ENCODE measurements around the gene RGS3.

Gene RGS3

GRCh38 chr9:113456235-113456634, 7.3 kb upstream of the RGS3 start:
- Histone ChIP-seq H3K4me1 (ENCODE audit: control insufficient read depth, low read depth, low read length) (peaks cover 9% of the 10 kb centered on the region), H2BK120ac (ENCODE audit: low read depth, low read length) (no peak overlapping the region), H3K36me3 (ENCODE audit: control insufficient read depth, insufficient read depth, low read length) (no peaks in the 10 kb centered on the region), H3K27me3 (ENCODE audit: insufficient read depth, low read length, poor library complexity) (no peaks in the 10 kb centered on the region), H3K4me3 (ENCODE audit: low read length) (no peak overlapping the region), H3K18ac (ENCODE audit: low read length) (peak overlapping the region; percentile 88), H4K5ac (ENCODE audit: low read length) (no peak overlapping the region), H3K23ac (ENCODE audit: low read length) (no peak overlapping the region), H3K4me2 (ENCODE audit: low read length) (no peak overlapping the region), H3K9ac (ENCODE audit: low read length) (no peak overlapping the region), H3K27ac (ENCODE audit: low read depth, low read length) (peak overlapping the region; percentile 1), H3K79me2 (ENCODE audit: control insufficient read depth, insufficient read depth, low read length) (no peaks in the 10 kb centered on the region), H3K4ac (ENCODE audit: low read depth, low read length) (no peak overlapping the region), H2AK5ac (ENCODE audit: low read length) (no peak overlapping the region), H3K56ac (ENCODE audit: low read length) (peak overlapping the region; percentile 1), H3K79me1 (ENCODE audit: low read length) (no peaks in the 10 kb centered on the region), H4K8ac (ENCODE audit: low read depth, low read length) (no peak overlapping the region), H2BK5ac (ENCODE audit: low read length) (no peak overlapping the region), H2BK15ac (replicated peaks; ENCODE audit: low read depth) (no peak overlapping the region)
- peak; percentile 73 for DNase-seq
- no CpG with 5 or more reads among the region's 2 CpGs for WGBS (ENCODE audit: extremely low coverage, insufficient coverage, low lambda C conversion rate)

GRCh38 chr9:113461285-113461684, 2.2 kb upstream of the RGS3 start:
- no peak overlapping the region for H3K18ac ChIP-seq (ENCODE audit: low read length)
- no peak for DNase-seq
- no peak overlapping the region for H2BK120ac ChIP-seq (ENCODE audit: low read depth, low read length)
- no peak overlapping the region for H2AK5ac ChIP-seq (ENCODE audit: low read length)
- no CpG with 5 or more reads among the region's 3 CpGs for WGBS (ENCODE audit: extremely low coverage, insufficient coverage, low lambda C conversion rate)
- no peaks in the 10 kb centered on the region for H3K36me3 ChIP-seq (ENCODE audit: control insufficient read depth, insufficient read depth, low read length)
- H3K9ac ChIP-seq (ENCODE audit: low read length) = no peak overlapping the region
- no peak overlapping the region for H3K4ac ChIP-seq (ENCODE audit: low read depth, low read length)
- no peak overlapping the region for H4K5ac ChIP-seq (ENCODE audit: low read length)
- H3K4me2 ChIP-seq (ENCODE audit: low read length) = no peak overlapping the region
- no peak overlapping the region for H2BK15ac ChIP-seq (replicated peaks; ENCODE audit: low read depth)
- no peaks in the 10 kb centered on the region for H3K79me1 ChIP-seq (ENCODE audit: low read length)
- H3K27ac ChIP-seq (ENCODE audit: low read depth, low read length) = no peak overlapping the region
- no peak overlapping the region for H4K8ac ChIP-seq (ENCODE audit: low read depth, low read length)
- no peak overlapping the region for H3K56ac ChIP-seq (ENCODE audit: low read length)
- no peak overlapping the region for H3K4me3 ChIP-seq (ENCODE audit: low read length)
- H3K23ac ChIP-seq (ENCODE audit: low read length) = no peak overlapping the region
- H3K4me1 ChIP-seq (ENCODE audit: control insufficient read depth, low read depth, low read length) = peaks cover under 1% of the 10 kb centered on the region
- no peaks in the 10 kb centered on the region for H3K79me2 ChIP-seq (ENCODE audit: control insufficient read depth, insufficient read depth, low read length)
- H3K27me3 ChIP-seq (ENCODE audit: insufficient read depth, low read length, poor library complexity) = peaks cover 4% of the 10 kb centered on the region
- no peak overlapping the region for H2BK5ac ChIP-seq (ENCODE audit: low read length)

GRCh38 chr9:113461943-113462342, 1.6 kb upstream of the RGS3 start:
- Histone ChIP-seq H3K27me3 (ENCODE audit: insufficient read depth, low read length, poor library complexity) (peaks cover 4% of the 10 kb centered on the region), H3K27ac (ENCODE audit: low read depth, low read length) (no peak overlapping the region), H3K79me1 (ENCODE audit: low read length) (no peaks in the 10 kb centered on the region), H3K36me3 (ENCODE audit: control insufficient read depth, insufficient read depth, low read length) (no peaks in the 10 kb centered on the region), H3K4me2 (ENCODE audit: low read length) (no peak overlapping the region), H4K5ac (ENCODE audit: low read length) (no peak overlapping the region), H3K23ac (ENCODE audit: low read length) (no peak overlapping the region), H3K18ac (ENCODE audit: low read length) (no peak overlapping the region), H3K4me3 (ENCODE audit: low read length) (no peak overlapping the region), H2BK5ac (ENCODE audit: low read length) (no peak overlapping the region), H2BK120ac (ENCODE audit: low read depth, low read length) (no peak overlapping the region), H3K9ac (ENCODE audit: low read length) (no peak overlapping the region), H3K4me1 (ENCODE audit: control insufficient read depth, low read depth, low read length) (no peaks in the 10 kb centered on the region), H3K79me2 (ENCODE audit: control insufficient read depth, insufficient read depth, low read length) (no peaks in the 10 kb centered on the region), H2AK5ac (ENCODE audit: low read length) (no peak overlapping the region), H2BK15ac (replicated peaks; ENCODE audit: low read depth) (no peak overlapping the region), H3K4ac (ENCODE audit: low read depth, low read length) (no peak overlapping the region), H4K8ac (ENCODE audit: low read depth, low read length) (no peak overlapping the region), H3K56ac (ENCODE audit: low read length) (no peak overlapping the region)
- no peak for DNase-seq
- WGBS (ENCODE audit: extremely low coverage, insufficient coverage, low lambda C conversion rate) = no CpG with 5 or more reads among the region's 4 CpGs

GRCh38 chr9:113462781-113463286, 693 bp upstream of the RGS3 start:
- Histone ChIP-seq H3K79me1 (ENCODE audit: low read length) (no peaks in the 10 kb centered on the region), H3K4me1 (ENCODE audit: control insufficient read depth, low read depth, low read length) (no peaks in the 10 kb centered on the region), H2BK5ac (ENCODE audit: low read length) (no peak overlapping the region), H3K23ac (ENCODE audit: low read length) (no peak overlapping the region), H3K4me3 (ENCODE audit: low read length) (no peak overlapping the region), H3K4me2 (ENCODE audit: low read length) (no peak overlapping the region), H2BK15ac (replicated peaks; ENCODE audit: low read depth) (no peak overlapping the region), H3K27ac (ENCODE audit: low read depth, low read length) (no peak overlapping the region), H4K5ac (ENCODE audit: low read length) (no peak overlapping the region), H3K4ac (ENCODE audit: low read depth, low read length) (no peak overlapping the region), H3K18ac (ENCODE audit: low read length) (no peak overlapping the region), H3K56ac (ENCODE audit: low read length) (no peak overlapping the region), H3K27me3 (ENCODE audit: insufficient read depth, low read length, poor library complexity) (peaks cover 4% of the 10 kb centered on the region), H2AK5ac (ENCODE audit: low read length) (no peak overlapping the region), H2BK120ac (ENCODE audit: low read depth, low read length) (no peak overlapping the region), H3K36me3 (ENCODE audit: control insufficient read depth, insufficient read depth, low read length) (no peaks in the 10 kb centered on the region), H3K79me2 (ENCODE audit: control insufficient read depth, insufficient read depth, low read length) (no peaks in the 10 kb centered on the region), H3K9ac (ENCODE audit: low read length) (no peak overlapping the region), H4K8ac (ENCODE audit: low read depth, low read length) (no peak overlapping the region)
- no peak for DNase-seq
- WGBS (ENCODE audit: extremely low coverage, insufficient coverage, low lambda C conversion rate) = no CpG with 5 or more reads among the region's 11 CpGs

GRCh38 chr9:113464286-113464660, 746 bp downstream of the RGS3 start:
- WGBS (ENCODE audit: extremely low coverage, insufficient coverage, low lambda C conversion rate) = no CpG with 5 or more reads among the region's 1 CpG
- no peak overlapping the region for H3K18ac ChIP-seq (ENCODE audit: low read length)
- H2AK5ac ChIP-seq (ENCODE audit: low read length) = no peak overlapping the region
- no peak overlapping the region for H3K56ac ChIP-seq (ENCODE audit: low read length)
- no peak overlapping the region for H2BK15ac ChIP-seq (replicated peaks; ENCODE audit: low read depth)
- H3K23ac ChIP-seq (ENCODE audit: low read length) = no peak overlapping the region
- no peak overlapping the region for H3K27ac ChIP-seq (ENCODE audit: low read depth, low read length)
- H3K36me3 ChIP-seq (ENCODE audit: control insufficient read depth, insufficient read depth, low read length) = no peaks in the 10 kb centered on the region
- no peak overlapping the region for H2BK5ac ChIP-seq (ENCODE audit: low read length)
- H4K5ac ChIP-seq (ENCODE audit: low read length) = no peak overlapping the region
- H3K4me3 ChIP-seq (ENCODE audit: low read length) = no peak overlapping the region
- no peak overlapping the region for H4K8ac ChIP-seq (ENCODE audit: low read depth, low read length)
- H3K9ac ChIP-seq (ENCODE audit: low read length) = no peak overlapping the region
- no peaks in the 10 kb centered on the region for H3K4me1 ChIP-seq (ENCODE audit: control insufficient read depth, low read depth, low read length)
- peaks cover 4% of the 10 kb centered on the region for H3K27me3 ChIP-seq (ENCODE audit: insufficient read depth, low read length, poor library complexity)
- no peak overlapping the region for H3K4ac ChIP-seq (ENCODE audit: low read depth, low read length)
- H3K79me2 ChIP-seq (ENCODE audit: control insufficient read depth, insufficient read depth, low read length) = no peaks in the 10 kb centered on the region
- no peak overlapping the region for H2BK120ac ChIP-seq (ENCODE audit: low read depth, low read length)
- H3K4me2 ChIP-seq (ENCODE audit: low read length) = no peak overlapping the region
- H3K79me1 ChIP-seq (ENCODE audit: low read length) = no peaks in the 10 kb centered on the region
- DNase-seq = no peak

- H3K56ac ChIP-seq (ENCODE audit: low read length) = no peak overlapping the region
- no peak overlapping the region for H3K9ac ChIP-seq (ENCODE audit: low read length)
- WGBS (ENCODE audit: extremely low coverage, insufficient coverage, low lambda C conversion rate) = no CpG with 5 or more reads among the region's 2 CpGs
- no peak for DNase-seq
- no peaks in the 10 kb centered on the region for H3K79me1 ChIP-seq (ENCODE audit: low read length)
- H2BK120ac ChIP-seq (ENCODE audit: low read depth, low read length) = no peak overlapping the region
- no peak overlapping the region for H4K5ac ChIP-seq (ENCODE audit: low read length)
- H4K8ac ChIP-seq (ENCODE audit: low read depth, low read length) = no peak overlapping the region
- H3K4me1 ChIP-seq (ENCODE audit: control insufficient read depth, low read depth, low read length) = no peaks in the 10 kb centered on the region
- H3K4ac ChIP-seq (ENCODE audit: low read depth, low read length) = no peak overlapping the region
- no peak overlapping the region for H2BK5ac ChIP-seq (ENCODE audit: low read length)
- no peak overlapping the region for H2BK15ac ChIP-seq (replicated peaks; ENCODE audit: low read depth)
- no peak overlapping the region for H3K18ac ChIP-seq (ENCODE audit: low read length)
- no peak overlapping the region for H3K4me2 ChIP-seq (ENCODE audit: low read length)
- no peaks in the 10 kb centered on the region for H3K36me3 ChIP-seq (ENCODE audit: control insufficient read depth, insufficient read depth, low read length)
- no peak overlapping the region for H3K4me3 ChIP-seq (ENCODE audit: low read length)
- no peak overlapping the region for H3K23ac ChIP-seq (ENCODE audit: low read length)
- no peaks in the 10 kb centered on the region for H3K79me2 ChIP-seq (ENCODE audit: control insufficient read depth, insufficient read depth, low read length)
- peaks cover 4% of the 10 kb centered on the region for H3K27me3 ChIP-seq (ENCODE audit: insufficient read depth, low read length, poor library complexity)
- no peak overlapping the region for H3K27ac ChIP-seq (ENCODE audit: low read depth, low read length)
- no peak overlapping the region for H2AK5ac ChIP-seq (ENCODE audit: low read length)
Measured at GRCh38 chr9:113465599-113466140, 2.1 kb downstream of the RGS3 start.
